ENCODE results near the gene CBL. TPM values are rescaled to one million over a fixed set of nuclear protein-coding genes. Genes with fewer than 3 reads are reported as not detected.

Gene CBL
- total and polyA plus RNA-seq, 2 donors from 2014 or later = 2.0 to 20.6 TPM

GRCh38 chr11:119319700-119320239 lies 113.6 kb downstream of the CBL start:
- intact Hi-C loops (cut with DNase I) = no loop called here
- no peak overlapping the region for H3K4me3 ChIP-seq (ENCODE audit: low read length in 3 of 3)
- H3K27ac ChIP-seq (ENCODE audit: low read depth in 2 of 2, low read length in 2 of 2) = peak overlapping the region; percentile 63 to 78
- DNase-seq = peak in 1 of 5 donors; percentile 71
- no peaks in the 10 kb centered on the region for H3K36me3 ChIP-seq (ENCODE audit: control insufficient read depth in 2 of 3, insufficient read depth in 3 of 3, low read length in 3 of 3)
- no peaks in the 10 kb centered on the region for H3K9me3 ChIP-seq (ENCODE audit: control insufficient read depth in 2 of 3, insufficient read depth in 1 of 3, low read length in 3 of 3)
- no peak for FAIRE-seq
- H3K4me1 ChIP-seq (ENCODE audit: control insufficient read depth in 2 of 3, insufficient read depth in 2 of 3, low read depth in 1 of 3, low read length in 3 of 3) = peaks cover 0 to 27% (median 9%) of the 10 kb centered on the region in 3 donors
- TF ChIP-seq CTCF (IDR thresholded peaks at IDR 0.05; ENCODE audit: borderline replicate concordance, extremely low read depth, insufficient read depth) = no peak
- no peaks in the 10 kb centered on the region for H3K27me3 ChIP-seq (ENCODE audit: control insufficient read depth, insufficient read depth, low read length)
- no peak overlapping the region for H3K9ac ChIP-seq (ENCODE audit: low read length in 3 of 3)

DNA sequence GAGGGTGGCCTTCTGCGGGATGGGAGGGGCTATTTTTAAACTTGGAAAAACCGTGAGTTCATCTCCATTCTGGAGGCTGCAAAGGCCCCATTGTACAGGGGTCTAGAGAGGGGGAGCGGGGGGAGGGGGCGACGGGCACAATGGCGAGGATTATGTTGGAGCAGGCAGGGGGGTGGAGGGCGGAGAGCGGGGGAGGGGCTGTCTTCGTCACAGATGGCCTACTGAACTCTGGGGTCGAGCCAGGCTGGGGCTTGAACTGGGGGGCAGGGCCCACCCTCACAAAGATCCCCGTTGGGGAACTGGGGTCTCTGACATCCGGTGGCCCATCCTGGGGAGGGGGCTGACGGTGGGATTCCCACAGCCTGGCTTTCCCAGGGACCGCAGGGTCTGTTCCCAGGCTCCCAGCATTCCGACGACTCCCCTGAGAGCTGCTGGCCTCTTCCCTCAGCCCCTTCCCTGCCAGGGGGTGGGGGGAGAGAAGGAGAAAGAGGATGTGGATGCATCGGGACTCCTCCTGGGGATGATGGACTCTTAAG lies 114.2 kb downstream of the CBL start:
- Histone ChIP-seq H3K9me3 (ENCODE audit: control insufficient read depth in 2 of 3, insufficient read depth in 1 of 3, low read length in 3 of 3) (no peaks in the 10 kb centered on the region), H3K27me3 (ENCODE audit: control insufficient read depth, insufficient read depth, low read length) (no peaks in the 10 kb centered on the region), H3K36me3 (ENCODE audit: control insufficient read depth in 2 of 3, insufficient read depth in 3 of 3, low read length in 3 of 3) (no peaks in the 10 kb centered on the region), H3K4me1 (ENCODE audit: control insufficient read depth in 2 of 3, insufficient read depth in 2 of 3, low read depth in 1 of 3, low read length in 3 of 3) (peaks cover 0 to 24% (median 9%) of the 10 kb centered on the region in 3 donors), H3K27ac (ENCODE audit: low read depth in 2 of 2, low read length in 2 of 2) (peak overlapping the region; percentile 63 to 78), H3K9ac (ENCODE audit: low read length in 3 of 3) (peak overlapping the region in 1 of 3 donors; percentile 51), H3K4me3 (ENCODE audit: low read length in 3 of 3) (peak overlapping the region in 1 of 3 donors; percentile 60)
- DNase-seq (peak; percentile 53 to 83 (median 81)), FAIRE-seq (no peak)
- intact Hi-C loops (cut with DNase I) = no loop called here
- no peak for TF ChIP-seq CTCF (IDR thresholded peaks at IDR 0.05; ENCODE audit: borderline replicate concordance, extremely low read depth, insufficient read depth)

DNA sequence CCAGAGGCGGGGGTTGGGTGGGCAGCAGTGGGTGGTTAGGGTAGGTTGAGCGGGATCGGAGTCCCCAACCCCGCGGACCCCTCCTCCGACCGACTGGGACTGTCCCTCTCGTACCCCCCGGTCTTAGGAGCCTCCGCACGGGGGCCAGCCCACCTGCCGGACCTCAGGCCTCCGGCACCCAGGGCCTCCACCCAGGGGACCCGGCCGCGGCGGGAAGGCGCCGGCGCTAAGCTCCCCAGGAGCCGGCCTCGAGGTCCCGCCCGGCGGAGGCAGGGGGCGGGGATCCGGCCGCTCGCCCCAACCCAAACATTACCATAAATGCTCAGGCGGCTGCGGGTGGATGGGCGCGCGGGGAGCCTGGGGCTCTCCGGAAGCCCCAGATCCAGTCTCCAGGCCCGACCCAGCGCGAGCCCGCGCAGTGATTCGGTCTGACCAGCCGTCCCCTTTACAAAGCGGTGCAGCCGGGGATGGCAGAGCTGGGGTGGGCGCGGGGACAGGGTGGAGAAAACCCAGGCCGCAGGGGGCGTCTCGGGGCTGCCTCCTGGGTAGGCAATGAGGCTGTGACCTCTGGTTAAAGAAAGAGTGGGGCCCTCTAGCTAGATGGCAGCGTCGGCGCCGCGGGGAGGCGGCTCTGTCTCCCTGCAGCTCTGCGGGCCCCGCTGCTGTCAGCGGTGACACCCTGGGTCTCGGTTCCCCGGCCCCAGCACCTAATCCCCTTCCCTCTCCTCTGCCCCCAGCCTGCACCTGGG lies 114.8 kb downstream of the CBL start:
- Histone ChIP-seq H3K27me3 (ENCODE audit: control insufficient read depth, insufficient read depth, low read length) (no peaks in the 10 kb centered on the region), H3K4me1 (ENCODE audit: control insufficient read depth in 2 of 3, insufficient read depth in 2 of 3, low read depth in 1 of 3, low read length in 3 of 3) (peaks cover 0 to 17% (median 2%) of the 10 kb centered on the region in 3 donors), H3K4me3 (ENCODE audit: low read length in 3 of 3) (peak overlapping the region in 2 of 3 donors; percentile 41 to 60), H3K9ac (ENCODE audit: low read length in 3 of 3) (peak overlapping the region in 1 of 3 donors; percentile 68), H3K9me3 (ENCODE audit: control insufficient read depth in 2 of 3, insufficient read depth in 1 of 3, low read length in 3 of 3) (no peaks in the 10 kb centered on the region), H3K27ac (ENCODE audit: low read depth in 2 of 2, low read length in 2 of 2) (peak overlapping the region; percentile 63 to 78), H3K36me3 (ENCODE audit: control insufficient read depth in 2 of 3, insufficient read depth in 3 of 3, low read length in 3 of 3) (no peaks in the 10 kb centered on the region)
- intact Hi-C loops (cut with DNase I) = no loop called here
- DNase-seq (peak; percentile 75 to 91 (median 85)), FAIRE-seq (no peak)
- TF ChIP-seq CTCF (IDR thresholded peaks at IDR 0.05; ENCODE audit: borderline replicate concordance, extremely low read depth, insufficient read depth) = no peak

Data from kidney (tissue), 14 donors.